ENCODE measurements around the gene TXK. TPM values are rescaled to one million over a fixed set of nuclear protein-coding genes. Genes with fewer than 3 reads are reported as not detected.

Gene TXK
- total RNA-seq, 1 experiment from 2014 or later: 0.70 TPM

- Mint-ChIP-seq H3K9me3 (peaks cover 3% of the 10 kb centered on the region; the same call in 1 of the 2 replicates), H3K27me3 (ENCODE audit: low read depth) (no peaks in the 10 kb centered on the region), H3K4me3 (no peak overlapping the region), H3K36me3 (peaks cover 15% of the 10 kb centered on the region), H3K4me1 (peaks cover 53% of the 10 kb centered on the region), H3K27ac (peak overlapping the region; percentile 76)
- ChIA-PET POLR2A (no interaction called here), CTCF (no interaction called here)
- DNase-seq (ENCODE audit: low spot score): no peak
- TF ChIP-seq ATF3 (CRISPR knock-in tag; conservative IDR thresholded peaks at IDR 0.05): no peak
- TF ChIP-seq ARID4B (CRISPR knock-in tag; IDR thresholded peaks at IDR 0.05; ENCODE audit: borderline replicate concordance): no peak
- TF ChIP-seq USF2 (CRISPR knock-in tag; IDR thresholded peaks at IDR 0.05): no peak
- no peak for ATAC-seq
Measured at GRCh38 chr4:48172651-48173050, 38.6 kb upstream of the TXK start.

GRCh38 chr4:48169636-48170035 lies 35.6 kb upstream of the TXK start:
- H3K27ac Mint-ChIP-seq: no peak overlapping the region
- H3K4me1 Mint-ChIP-seq: peaks cover 23% of the 10 kb centered on the region
- POLR2A ChIA-PET: no interaction called here
- no peaks in the 10 kb centered on the region for H3K27me3 Mint-ChIP-seq (ENCODE audit: low read depth)
- DNase-seq (ENCODE audit: low spot score) (no peak), ATAC-seq (no peak)
- TF ChIP-seq MYBL2 (CRISPR knock-in tag; IDR thresholded peaks at IDR 0.05): no peak
- TF ChIP-seq ZMAT4 (CRISPR knock-in tag; IDR thresholded peaks at IDR 0.05): no peak
- TF ChIP-seq NFE2L1 (CRISPR knock-in tag; IDR thresholded peaks at IDR 0.05): no peak
- no peak for TF ChIP-seq GTF2I (CRISPR knock-in tag; conservative IDR thresholded peaks at IDR 0.05)
- TF ChIP-seq ETV6 (CRISPR knock-in tag; IDR thresholded peaks at IDR 0.05): no peak
- TF ChIP-seq ZNF317 (CRISPR knock-in tag; IDR thresholded peaks at IDR 0.05; ENCODE audit: borderline replicate concordance, low read depth): no peak
- TF ChIP-seq TEAD4 (CRISPR knock-in tag; IDR thresholded peaks at IDR 0.05): no peak
- TF ChIP-seq MXD4 (CRISPR knock-in tag; IDR thresholded peaks at IDR 0.05; ENCODE audit: borderline replicate concordance): no peak
- no peak for TF ChIP-seq ATF2 (CRISPR knock-in tag; IDR thresholded peaks at IDR 0.05; ENCODE audit: borderline replicate concordance, low read depth)
- H3K36me3 Mint-ChIP-seq: peaks cover 24% of the 10 kb centered on the region
- CTCF ChIA-PET: no interaction called here
- no peak overlapping the region for H3K4me3 Mint-ChIP-seq
- no peaks in the 10 kb centered on the region for H3K9me3 Mint-ChIP-seq

- ChIA-PET POLR2A (no interaction called here), CTCF (no interaction called here)
- no peak for ATAC-seq
- DNase-seq (ENCODE audit: low spot score): no peak
- no peaks in the 10 kb centered on the region for H3K27me3 Mint-ChIP-seq (ENCODE audit: low read depth)
- H3K36me3 Mint-ChIP-seq: peaks cover 25% of the 10 kb centered on the region
- no peak overlapping the region for H3K27ac Mint-ChIP-seq
- H3K4me1 Mint-ChIP-seq: peaks cover 5% of the 10 kb centered on the region
- no peaks in the 10 kb centered on the region for H3K9me3 Mint-ChIP-seq
- H3K4me3 Mint-ChIP-seq: no peak overlapping the region
- TF ChIP-seq TEAD1 (CRISPR knock-in tag; IDR thresholded peaks at IDR 0.05): no peak
- TF ChIP-seq JUN (CRISPR knock-in tag; IDR thresholded peaks at IDR 0.05): no peak
- no peak for TF ChIP-seq USF2 (CRISPR knock-in tag; IDR thresholded peaks at IDR 0.05)
- no peak for TF ChIP-seq ZMAT4 (CRISPR knock-in tag; IDR thresholded peaks at IDR 0.05)
- no peak for TF ChIP-seq TP53 (CRISPR knock-in tag; IDR thresholded peaks at IDR 0.05)
- no peak for TF ChIP-seq ZNF425 (CRISPR knock-in tag; conservative IDR thresholded peaks at IDR 0.05)
- no peak for TF ChIP-seq HMGA2 (CRISPR knock-in tag; IDR thresholded peaks at IDR 0.05)
- no peak for TF ChIP-seq ZNF512 (CRISPR knock-in tag; IDR thresholded peaks at IDR 0.05; ENCODE audit: borderline replicate concordance)
Measured at GRCh38 chr4:48167538-48168263, 33.7 kb upstream of the TXK start.
